NB4 (cell line): ENCODE data around the gene COL9A2.

Experiments used
- DNase-seq: peaks from one replicate; pipeline ENCODE4 v3.0.0; 2010; ENCODE audit warnings: low read depth
- H3K4me3 ChIP-seq: one replicate; pipeline ENCODE4 v1.5.1; 2011; ENCODE audit warnings: mild to moderate bottlenecking, low read depth, low read length, moderate library complexity
- MAX ChIP-seq: IDR thresholded peaks from 2 replicates; pipeline ENCODE4 v1.6.1; 2011; ENCODE audit warnings: low read depth, low read length
- MYC ChIP-seq: IDR thresholded peaks from 2 replicates; pipeline ENCODE4 v1.6.1; 2011; ENCODE audit warnings: low read depth, low read length
- POLR2A ChIP-seq: IDR thresholded peaks from 2 replicates; pipeline ENCODE4 v1.6.1; 2011; ENCODE audit warnings: mild to moderate bottlenecking; ENCODE audit not compliant: insufficient read length; ENCODE audit errors: extremely low read depth
- TF ChIP-seq, protein P1 (sequence below): IDR thresholded peaks from one replicate; pipeline ENCODE4 v1.5.1; 2012; ENCODE audit warnings: low read depth, low read length

Gene COL9A2

DNA sequence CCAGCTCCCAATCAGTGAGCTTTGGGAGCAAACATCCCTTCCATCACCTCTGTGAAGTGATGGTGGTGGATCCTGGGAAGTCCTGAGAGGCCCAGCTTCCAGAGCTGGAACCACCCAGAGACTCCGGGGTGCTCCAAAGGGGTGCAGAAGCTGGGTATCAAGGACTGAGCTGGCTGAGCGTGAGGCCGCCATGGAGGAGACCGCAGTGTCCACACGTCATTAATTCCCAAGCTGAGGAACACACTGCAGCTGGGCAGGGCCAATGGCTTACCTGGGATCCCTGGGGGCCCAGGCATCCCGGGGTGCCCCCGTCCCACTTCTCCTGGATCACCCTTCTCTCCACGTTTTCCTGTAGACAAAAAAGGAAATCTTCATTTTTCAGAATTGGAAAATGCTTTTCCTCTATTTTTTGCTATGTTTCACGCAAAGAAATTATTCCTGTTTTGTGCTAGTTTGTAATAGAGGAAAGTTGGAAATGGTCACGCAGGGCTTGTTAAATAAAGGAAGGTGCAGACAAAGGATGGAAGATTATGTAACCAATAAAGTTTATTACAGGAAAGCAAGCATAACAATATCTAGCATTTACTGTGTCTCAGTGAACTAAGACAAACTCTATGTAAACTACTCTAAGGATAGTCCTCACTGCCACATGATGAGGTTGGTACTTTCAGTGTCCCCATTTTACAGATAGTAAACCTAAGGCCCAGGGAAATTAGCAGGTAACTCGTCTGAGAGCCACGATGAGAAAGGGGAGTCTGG, 15.4 kb downstream of the COL9A2 start:
- no peak for DNase-seq
- H3K4me3 ChIP-seq = no peak overlapping the region
- TF ChIP-seq MAX (no peak), MYC (no peak), POLR2A (no peak)
- TF ChIP-seq, protein P1, sequence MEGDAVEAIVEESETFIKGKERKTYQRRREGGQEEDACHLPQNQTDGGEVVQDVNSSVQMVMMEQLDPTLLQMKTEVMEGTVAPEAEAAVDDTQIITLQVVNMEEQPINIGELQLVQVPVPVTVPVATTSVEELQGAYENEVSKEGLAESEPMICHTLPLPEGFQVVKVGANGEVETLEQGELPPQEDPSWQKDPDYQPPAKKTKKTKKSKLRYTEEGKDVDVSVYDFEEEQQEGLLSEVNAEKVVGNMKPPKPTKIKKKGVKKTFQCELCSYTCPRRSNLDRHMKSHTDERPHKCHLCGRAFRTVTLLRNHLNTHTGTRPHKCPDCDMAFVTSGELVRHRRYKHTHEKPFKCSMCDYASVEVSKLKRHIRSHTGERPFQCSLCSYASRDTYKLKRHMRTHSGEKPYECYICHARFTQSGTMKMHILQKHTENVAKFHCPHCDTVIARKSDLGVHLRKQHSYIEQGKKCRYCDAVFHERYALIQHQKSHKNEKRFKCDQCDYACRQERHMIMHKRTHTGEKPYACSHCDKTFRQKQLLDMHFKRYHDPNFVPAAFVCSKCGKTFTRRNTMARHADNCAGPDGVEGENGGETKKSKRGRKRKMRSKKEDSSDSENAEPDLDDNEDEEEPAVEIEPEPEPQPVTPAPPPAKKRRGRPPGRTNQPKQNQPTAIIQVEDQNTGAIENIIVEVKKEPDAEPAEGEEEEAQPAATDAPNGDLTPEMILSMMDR = no peak

DNA sequence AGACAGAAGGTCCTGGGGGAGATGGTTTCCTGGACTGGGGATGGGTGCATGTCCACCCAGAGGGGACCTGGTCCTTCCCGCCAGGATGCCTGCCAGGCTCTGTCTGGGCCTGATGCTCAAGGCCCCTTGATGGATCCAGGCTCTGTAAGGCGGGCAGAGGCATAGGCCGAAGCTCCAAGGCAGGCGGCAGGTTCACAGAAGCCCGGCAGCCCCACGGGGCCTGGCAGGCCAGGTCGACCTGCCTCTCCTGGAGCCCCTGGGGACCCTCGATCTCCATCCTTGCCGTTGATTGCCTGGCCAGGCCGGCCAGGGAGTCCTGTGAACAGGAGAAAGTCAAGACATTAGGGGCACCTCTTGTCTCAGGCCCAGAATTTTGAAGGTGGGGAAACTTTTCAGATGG, 16.0 kb downstream of the COL9A2 start:
- DNase-seq = no peak
- no peak overlapping the region for H3K4me3 ChIP-seq
- TF ChIP-seq MYC (no peak), POLR2A (no peak), MAX (no peak)
- TF ChIP-seq, protein P1 = no peak

DNA sequence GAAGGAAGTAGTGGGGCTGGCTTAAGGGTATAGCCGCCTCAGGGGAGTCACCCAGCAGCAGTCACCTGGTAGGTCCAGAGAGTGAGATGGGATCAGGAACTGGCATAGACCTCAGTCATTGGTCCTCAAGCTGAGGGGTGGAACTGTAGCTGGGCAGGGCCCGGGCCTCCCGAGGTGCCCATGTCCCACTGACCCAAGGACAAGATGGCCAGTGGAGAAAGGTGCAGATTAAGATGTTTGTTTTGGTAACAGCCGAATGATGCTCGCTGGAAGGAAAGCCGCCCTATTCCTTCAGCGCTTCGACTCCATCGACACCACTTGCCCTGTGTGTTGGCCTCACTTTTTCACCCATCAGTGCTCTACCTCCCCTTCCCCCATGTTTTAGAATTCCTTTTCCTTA, 16.4 kb downstream of the COL9A2 start:
- TF ChIP-seq, protein P1 = no peak
- TF ChIP-seq MAX (no peak), POLR2A (no peak), MYC (no peak)
- no peak for DNase-seq
- H3K4me3 ChIP-seq = no peak overlapping the region

- TF ChIP-seq POLR2A = no peak
- TF ChIP-seq MYC = no peak
- TF ChIP-seq, protein P1 = no peak
- no peak for TF ChIP-seq MAX
- no peak overlapping the region for H3K4me3 ChIP-seq
- DNase-seq = no peak
Observed at GRCh38 chr1:40300249-40300567, 16.9 kb downstream of the COL9A2 start.

DNA sequence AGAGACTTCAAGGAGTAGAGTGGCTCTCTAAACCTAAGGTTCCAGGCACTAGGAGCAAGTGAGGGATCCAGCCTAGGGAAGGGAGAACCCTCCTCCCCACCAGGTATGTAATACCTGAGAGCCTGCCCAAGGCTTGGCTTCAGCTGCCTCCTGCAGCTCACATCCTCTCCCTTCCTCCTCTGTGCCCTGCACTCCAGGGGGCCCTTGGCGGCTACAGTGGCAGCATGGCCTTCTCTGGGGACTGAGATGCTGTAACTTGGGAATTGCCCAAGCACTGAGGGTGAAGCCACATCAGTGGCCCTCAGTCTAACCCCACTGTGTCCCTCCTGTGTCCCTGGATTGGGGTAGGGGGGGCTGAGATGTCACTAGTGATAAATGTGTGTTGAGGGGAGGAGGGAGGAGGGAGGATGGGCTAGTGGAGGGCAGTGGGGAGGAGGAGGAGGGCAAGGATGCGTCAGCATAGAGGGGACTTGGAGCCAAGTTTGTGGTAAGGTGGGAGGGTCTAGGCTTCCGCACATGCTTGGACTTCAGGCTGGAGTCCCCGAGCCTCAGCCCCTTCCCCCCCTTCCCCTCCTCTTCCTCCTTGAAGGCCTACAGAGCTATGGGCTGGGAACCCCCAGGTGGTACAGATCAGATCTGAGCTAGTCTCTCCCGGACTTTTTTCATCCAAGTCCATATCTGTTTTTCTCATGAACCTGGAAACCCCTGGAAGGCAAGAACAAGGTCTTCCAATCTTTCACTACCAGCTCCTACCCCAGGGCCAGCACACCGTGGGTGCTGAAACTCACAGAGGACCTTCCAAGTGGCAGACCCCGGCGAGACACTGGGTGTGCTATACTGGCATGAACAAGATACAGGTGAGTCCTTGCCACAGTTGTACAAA, 17.5 kb downstream of the COL9A2 start:
- DNase-seq = peak; percentile 78
- no peak overlapping the region for H3K4me3 ChIP-seq
- TF ChIP-seq POLR2A (no peak), MYC (no peak), MAX (no peak)
- TF ChIP-seq, protein P1 = no peak
